HEK293 (cell line): Measurements from ENCODE around the gene PTPRH.

ENCODE experiments used
- CTCF ChIA-PET: fragments of 350-600 bp; formaldehyde crosslinking; extraction: SDS; loops from one replicate; lab custom pipeline; 2021; ENCODE audit warnings: antibody characterized with exemption; lab: Yijun Ruan, JAX
- POLR2A ChIA-PET: fragments of 300-600 bp; formaldehyde crosslinking; extraction: SDS; loops from one replicate; lab custom pipeline; 2020; ENCODE audit warnings: antibody characterized with exemption, inconsistent platforms; lab: Yijun Ruan, JAX
- H3K27ac ChIP-seq: fragments of 200-500 bp; sonication (Bioruptor generic); 2 replicates; pipeline ENCODE4 v1.5.1; 2014; ENCODE audit warnings: low read depth, low read length, control low read depth, inconsistent platforms; ENCODE audit errors: extremely low read depth
- H3K36me3 ChIP-seq, 2 experiments: fragments of 200-500 bp in 1 of 2; sonication (Bioruptor generic) in 1 of 2; 1 replicate in 1 of 2; 2 replicates in 1 of 2; pipeline ENCODE4 v1.5.1; 2014 to 2017; ENCODE audit warnings: inconsistent platforms in 2 of 2, low read length in 2 of 2; ENCODE audit not compliant: control insufficient read depth in 2 of 2, insufficient read depth in 1 of 2
- H3K4me1 ChIP-seq: fragments of 200-500 bp; sonication (Bioruptor generic); 2 replicates; pipeline ENCODE4 v1.5.1; 2014; ENCODE audit warnings: mild to moderate bottlenecking, low read length, inconsistent platforms; ENCODE audit not compliant: control insufficient read depth, insufficient read depth
- H3K4me3 ChIP-seq: 2 replicates; pipeline ENCODE4 v1.5.1; 2011; ENCODE audit warnings: low read depth, mild to moderate bottlenecking, control low read depth, low read length, moderate library complexity
- H3K9me3 ChIP-seq: fragments of 200-500 bp; sonication (Bioruptor generic); 2 replicates; pipeline ENCODE4 v1.5.1; 2014; ENCODE audit warnings: low read depth, low read length, inconsistent platforms; ENCODE audit not compliant: control insufficient read depth, insufficient read depth
- GLIS2 ChIP-seq: fragments of 450-650 bp; formaldehyde crosslinking; IDR thresholded peaks from 2 replicates; pipeline ENCODE4 v1.5.1; 2016; ENCODE audit warnings: missing biosample characterization, missing genetic modification characterization
- KLF10 ChIP-seq: fragments of 450-650 bp; IDR thresholded peaks from 2 replicates; pipeline ENCODE4 v1.5.1; 2018; ENCODE audit warnings: missing biosample characterization, mild to moderate bottlenecking, missing genetic modification characterization
- REPIN1 ChIP-seq: fragments of 450-650 bp; formaldehyde crosslinking; IDR thresholded peaks from 2 replicates; pipeline ENCODE4 v1.5.1; 2017; ENCODE audit warnings: missing biosample characterization, missing genetic modification characterization, low read depth
- SALL2 ChIP-seq: fragments of 450-650 bp; formaldehyde crosslinking; IDR thresholded peaks from 2 replicates; pipeline ENCODE4 v1.5.0; 2017; ENCODE audit warnings: missing biosample characterization, mild to moderate bottlenecking, missing genetic modification characterization, borderline replicate concordance
- ZBTB17 ChIP-seq: fragments of 450-650 bp; formaldehyde crosslinking; IDR thresholded peaks from 2 replicates; pipeline ENCODE4 v1.5.1; 2016; ENCODE audit warnings: missing biosample characterization, missing genetic modification characterization
- ZFHX2 ChIP-seq: fragments of 450-650 bp; formaldehyde crosslinking; conservative IDR thresholded peaks from 2 replicates; pipeline ENCODE4 v1.5.1; 2016; ENCODE audit warnings: missing biosample characterization, missing genetic modification characterization
- ZFP3 ChIP-seq: fragments of 450-650 bp; formaldehyde crosslinking; IDR thresholded peaks from 2 replicates; pipeline ENCODE4 v1.5.1; 2016; ENCODE audit warnings: low read depth, missing biosample characterization, missing genetic modification characterization
- ZFP41 ChIP-seq: fragments of 450-650 bp; formaldehyde crosslinking; IDR thresholded peaks from 2 replicates; pipeline ENCODE4 v1.5.1; 2016; ENCODE audit warnings: missing biosample characterization, missing genetic modification characterization, borderline replicate concordance
- ZNF133 ChIP-seq: fragments of 450-650 bp; formaldehyde crosslinking; IDR thresholded peaks from 2 replicates; pipeline ENCODE4 v1.5.1; 2016; ENCODE audit warnings: missing biosample characterization, missing genetic modification characterization
- ZNF140 ChIP-seq: fragments of 450-650 bp; formaldehyde crosslinking; IDR thresholded peaks from 2 replicates; pipeline ENCODE4 v1.5.1; 2016; ENCODE audit warnings: missing biosample characterization, missing genetic modification characterization
- ZNF311 ChIP-seq: fragments of 450-650 bp; formaldehyde crosslinking; IDR thresholded peaks from 2 replicates; pipeline ENCODE4 v1.5.1; 2017; ENCODE audit warnings: missing biosample characterization, missing genetic modification characterization, borderline replicate concordance
- ZNF341 ChIP-seq: fragments of 450-650 bp; formaldehyde crosslinking; IDR thresholded peaks from 2 replicates; pipeline ENCODE4; 2016; ENCODE audit warnings: low read depth, missing biosample characterization, missing genetic modification characterization
- ZNF391 ChIP-seq: fragments of 450-650 bp; formaldehyde crosslinking; IDR thresholded peaks from 2 replicates; pipeline ENCODE4 v1.5.1; 2016; ENCODE audit warnings: low read depth, missing biosample characterization, missing genetic modification characterization, borderline replicate concordance
- ZNF404 ChIP-seq: fragments of 450-650 bp; formaldehyde crosslinking; IDR thresholded peaks from 2 replicates; pipeline ENCODE4 v1.5.1; 2017; ENCODE audit warnings: missing biosample characterization, missing genetic modification characterization
- ZNF426 ChIP-seq: fragments of 450-650 bp; formaldehyde crosslinking; IDR thresholded peaks from 2 replicates; pipeline ENCODE4 v1.5.1; 2017; ENCODE audit warnings: missing biosample characterization, missing genetic modification characterization, mild to moderate bottlenecking, inconsistent platforms, moderate library complexity
- ZNF521 ChIP-seq: fragments of 450-650 bp; formaldehyde crosslinking; IDR thresholded peaks from 2 replicates; pipeline ENCODE4 v1.5.1; 2017; ENCODE audit warnings: missing biosample characterization, mild to moderate bottlenecking, missing genetic modification characterization
- ZNF658 ChIP-seq: fragments of 450-650 bp; formaldehyde crosslinking; IDR thresholded peaks from 2 replicates; pipeline ENCODE4; 2016; ENCODE audit warnings: missing biosample characterization, missing genetic modification characterization
- TF ChIP-seq, protein P1 (sequence below): fragments of 450-650 bp; formaldehyde crosslinking; IDR thresholded peaks from 2 replicates; pipeline ENCODE4 v1.5.1; 2016; ENCODE audit warnings: missing biosample characterization, missing genetic modification characterization, low read depth
- TF ChIP-seq, protein P2 (sequence below): fragments of 450-650 bp; formaldehyde crosslinking; IDR thresholded peaks from 2 replicates; pipeline ENCODE4 v1.5.1; 2017; ENCODE audit warnings: missing biosample characterization, mild to moderate bottlenecking, missing genetic modification characterization, moderate library complexity
- TF ChIP-seq, protein P3 (sequence below): fragments of 450-650 bp; formaldehyde crosslinking; IDR thresholded peaks from 2 replicates; pipeline ENCODE4 v1.5.1; 2016; ENCODE audit warnings: missing biosample characterization, missing genetic modification characterization
- TF ChIP-seq, protein P4 (sequence below): fragments of 450-650 bp; formaldehyde crosslinking; IDR thresholded peaks from 2 replicates; pipeline ENCODE4 v1.5.1; 2016; ENCODE audit warnings: missing biosample characterization, missing genetic modification characterization
- TF ChIP-seq, protein P5 (sequence below): fragments of 450-650 bp; formaldehyde crosslinking; conservative IDR thresholded peaks from 2 replicates; pipeline ENCODE4 v1.5.1; 2016; ENCODE audit warnings: low read depth, missing biosample characterization, missing genetic modification characterization

Gene PTPRH

DNA sequence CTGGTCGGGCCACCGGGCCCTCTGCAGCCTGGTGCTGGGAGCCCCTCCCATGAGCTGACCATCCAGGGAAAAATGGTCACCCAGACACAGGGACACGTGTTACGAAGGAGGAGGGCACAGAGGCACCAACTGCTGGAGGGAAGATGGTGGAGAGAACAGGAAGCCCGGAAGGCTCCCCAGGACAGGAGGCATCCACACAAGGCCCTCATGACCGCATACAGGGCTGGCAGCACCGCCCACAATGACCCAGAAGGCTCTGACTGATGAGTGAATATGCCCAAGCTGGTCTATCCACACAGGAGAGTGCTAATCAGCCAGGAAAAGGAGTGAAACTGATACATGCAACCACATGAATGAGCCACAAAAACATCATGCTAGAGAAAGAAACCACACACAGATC is 33.2 kb upstream of the PTPRH start (continued):
- TF ChIP-seq REPIN1 (tag by site-specific recombination) (no peak), ZFHX2 (no peak), GLIS2 (tag by site-specific recombination) (no peak), ZFP3 (tag by site-specific recombination) (no peak), ZNF658 (tag by site-specific recombination) (no peak)

DNA sequence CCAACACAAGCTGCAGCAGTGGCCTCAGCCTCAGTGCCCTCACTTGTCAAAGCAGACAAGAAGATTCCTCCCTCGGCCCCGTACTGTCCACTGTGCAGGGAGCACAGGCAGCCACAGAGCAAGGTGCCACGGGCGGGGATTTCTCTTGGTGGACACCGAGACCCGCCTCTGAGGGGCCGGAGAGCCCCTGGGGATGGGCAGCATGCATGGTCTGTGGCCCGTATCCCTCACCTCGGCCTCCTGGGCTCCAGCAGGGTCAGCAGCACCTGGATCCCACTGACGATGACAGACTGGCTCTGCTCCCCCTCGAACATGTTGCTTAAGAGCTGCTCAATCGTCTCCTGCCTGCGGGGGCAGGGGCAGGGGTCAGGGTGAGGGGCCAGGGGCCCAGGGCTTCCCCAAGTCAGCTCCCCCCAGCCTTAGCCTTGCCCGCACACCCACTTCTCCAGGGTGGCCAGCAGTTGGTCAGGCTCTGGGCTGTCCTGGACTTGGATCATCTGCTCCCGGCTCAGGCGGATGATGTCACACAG is 32.7 kb upstream of the PTPRH start:
- H3K9me3 ChIP-seq = no peaks in the 10 kb centered on the region
- peaks cover 46 to 95% of the 10 kb centered on the region in 2 experiments for H3K36me3 ChIP-seq
- no peak overlapping the region for H3K27ac ChIP-seq
- CTCF ChIA-PET = interaction anchor here (0.6 to 0.9 kb wide), 2 partner anchors 28 to 765 kb away, joined by 3 read pairs; no protein-coding TSS in a partner anchor
- TF ChIP-seq SALL2 (tag by site-specific recombination) (no peak), ZNF140 (tag by site-specific recombination) (no peak), ZNF426 (no peak), ZNF341 (tag by site-specific recombination) (no peak), ZNF404 (tag by site-specific recombination) (no peak), ZNF521 (no peak), ZNF391 (tag by site-specific recombination) (no peak), ZBTB17 (tag by site-specific recombination) (no peak), KLF10 (no peak), ZNF311 (tag by site-specific recombination) (no peak), ZFP41 (no peak), ZNF133 (no peak)
- TF ChIP-seq, protein P1, sequence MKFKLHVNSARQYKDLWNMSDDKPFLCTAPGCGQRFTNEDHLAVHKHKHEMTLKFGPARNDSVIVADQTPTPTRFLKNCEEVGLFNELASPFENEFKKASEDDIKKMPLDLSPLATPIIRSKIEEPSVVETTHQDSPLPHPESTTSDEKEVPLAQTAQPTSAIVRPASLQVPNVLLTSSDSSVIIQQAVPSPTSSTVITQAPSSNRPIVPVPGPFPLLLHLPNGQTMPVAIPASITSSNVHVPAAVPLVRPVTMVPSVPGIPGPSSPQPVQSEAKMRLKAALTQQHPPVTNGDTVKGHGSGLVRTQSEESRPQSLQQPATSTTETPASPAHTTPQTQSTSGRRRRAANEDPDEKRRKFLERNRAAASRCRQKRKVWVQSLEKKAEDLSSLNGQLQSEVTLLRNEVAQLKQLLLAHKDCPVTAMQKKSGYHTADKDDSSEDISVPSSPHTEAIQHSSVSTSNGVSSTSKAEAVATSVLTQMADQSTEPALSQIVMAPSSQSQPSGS = no peak
- TF ChIP-seq, protein P2, sequence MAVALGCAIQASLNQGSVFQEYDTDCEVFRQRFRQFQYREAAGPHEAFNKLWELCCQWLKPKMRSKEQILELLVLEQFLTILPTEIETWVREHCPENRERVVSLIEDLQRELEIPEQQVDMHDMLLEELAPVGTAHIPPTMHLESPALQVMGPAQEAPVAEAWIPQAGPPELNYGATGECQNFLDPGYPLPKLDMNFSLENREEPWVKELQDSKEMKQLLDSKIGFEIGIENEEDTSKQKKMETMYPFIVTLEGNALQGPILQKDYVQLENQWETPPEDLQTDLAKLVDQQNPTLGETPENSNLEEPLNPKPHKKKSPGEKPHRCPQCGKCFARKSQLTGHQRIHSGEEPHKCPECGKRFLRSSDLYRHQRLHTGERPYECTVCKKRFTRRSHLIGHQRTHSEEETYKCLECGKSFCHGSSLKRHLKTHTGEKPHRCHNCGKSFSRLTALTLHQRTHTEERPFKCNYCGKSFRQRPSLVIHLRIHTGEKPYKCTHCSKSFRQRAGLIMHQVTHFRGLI = no peak
- TF ChIP-seq, protein P3, sequence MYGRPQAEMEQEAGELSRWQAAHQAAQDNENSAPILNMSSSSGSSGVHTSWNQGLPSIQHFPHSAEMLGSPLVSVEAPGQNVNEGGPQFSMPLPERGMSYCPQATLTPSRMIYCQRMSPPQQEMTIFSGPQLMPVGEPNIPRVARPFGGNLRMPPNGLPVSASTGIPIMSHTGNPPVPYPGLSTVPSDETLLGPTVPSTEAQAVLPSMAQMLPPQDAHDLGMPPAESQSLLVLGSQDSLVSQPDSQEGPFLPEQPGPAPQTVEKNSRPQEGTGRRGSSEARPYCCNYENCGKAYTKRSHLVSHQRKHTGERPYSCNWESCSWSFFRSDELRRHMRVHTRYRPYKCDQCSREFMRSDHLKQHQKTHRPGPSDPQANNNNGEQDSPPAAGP (tag by site-specific recombination) = no peak
- TF ChIP-seq, protein P4, sequence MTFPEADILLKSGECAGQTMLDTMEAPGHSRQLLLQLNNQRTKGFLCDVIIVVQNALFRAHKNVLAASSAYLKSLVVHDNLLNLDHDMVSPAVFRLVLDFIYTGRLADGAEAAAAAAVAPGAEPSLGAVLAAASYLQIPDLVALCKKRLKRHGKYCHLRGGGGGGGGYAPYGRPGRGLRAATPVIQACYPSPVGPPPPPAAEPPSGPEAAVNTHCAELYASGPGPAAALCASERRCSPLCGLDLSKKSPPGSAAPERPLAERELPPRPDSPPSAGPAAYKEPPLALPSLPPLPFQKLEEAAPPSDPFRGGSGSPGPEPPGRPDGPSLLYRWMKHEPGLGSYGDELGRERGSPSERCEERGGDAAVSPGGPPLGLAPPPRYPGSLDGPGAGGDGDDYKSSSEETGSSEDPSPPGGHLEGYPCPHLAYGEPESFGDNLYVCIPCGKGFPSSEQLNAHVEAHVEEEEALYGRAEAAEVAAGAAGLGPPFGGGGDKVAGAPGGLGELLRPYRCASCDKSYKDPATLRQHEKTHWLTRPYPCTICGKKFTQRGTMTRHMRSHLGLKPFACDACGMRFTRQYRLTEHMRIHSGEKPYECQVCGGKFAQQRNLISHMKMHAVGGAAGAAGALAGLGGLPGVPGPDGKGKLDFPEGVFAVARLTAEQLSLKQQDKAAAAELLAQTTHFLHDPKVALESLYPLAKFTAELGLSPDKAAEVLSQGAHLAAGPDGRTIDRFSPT (tag by site-specific recombination) = no peak
- TF ChIP-seq, protein P5, sequence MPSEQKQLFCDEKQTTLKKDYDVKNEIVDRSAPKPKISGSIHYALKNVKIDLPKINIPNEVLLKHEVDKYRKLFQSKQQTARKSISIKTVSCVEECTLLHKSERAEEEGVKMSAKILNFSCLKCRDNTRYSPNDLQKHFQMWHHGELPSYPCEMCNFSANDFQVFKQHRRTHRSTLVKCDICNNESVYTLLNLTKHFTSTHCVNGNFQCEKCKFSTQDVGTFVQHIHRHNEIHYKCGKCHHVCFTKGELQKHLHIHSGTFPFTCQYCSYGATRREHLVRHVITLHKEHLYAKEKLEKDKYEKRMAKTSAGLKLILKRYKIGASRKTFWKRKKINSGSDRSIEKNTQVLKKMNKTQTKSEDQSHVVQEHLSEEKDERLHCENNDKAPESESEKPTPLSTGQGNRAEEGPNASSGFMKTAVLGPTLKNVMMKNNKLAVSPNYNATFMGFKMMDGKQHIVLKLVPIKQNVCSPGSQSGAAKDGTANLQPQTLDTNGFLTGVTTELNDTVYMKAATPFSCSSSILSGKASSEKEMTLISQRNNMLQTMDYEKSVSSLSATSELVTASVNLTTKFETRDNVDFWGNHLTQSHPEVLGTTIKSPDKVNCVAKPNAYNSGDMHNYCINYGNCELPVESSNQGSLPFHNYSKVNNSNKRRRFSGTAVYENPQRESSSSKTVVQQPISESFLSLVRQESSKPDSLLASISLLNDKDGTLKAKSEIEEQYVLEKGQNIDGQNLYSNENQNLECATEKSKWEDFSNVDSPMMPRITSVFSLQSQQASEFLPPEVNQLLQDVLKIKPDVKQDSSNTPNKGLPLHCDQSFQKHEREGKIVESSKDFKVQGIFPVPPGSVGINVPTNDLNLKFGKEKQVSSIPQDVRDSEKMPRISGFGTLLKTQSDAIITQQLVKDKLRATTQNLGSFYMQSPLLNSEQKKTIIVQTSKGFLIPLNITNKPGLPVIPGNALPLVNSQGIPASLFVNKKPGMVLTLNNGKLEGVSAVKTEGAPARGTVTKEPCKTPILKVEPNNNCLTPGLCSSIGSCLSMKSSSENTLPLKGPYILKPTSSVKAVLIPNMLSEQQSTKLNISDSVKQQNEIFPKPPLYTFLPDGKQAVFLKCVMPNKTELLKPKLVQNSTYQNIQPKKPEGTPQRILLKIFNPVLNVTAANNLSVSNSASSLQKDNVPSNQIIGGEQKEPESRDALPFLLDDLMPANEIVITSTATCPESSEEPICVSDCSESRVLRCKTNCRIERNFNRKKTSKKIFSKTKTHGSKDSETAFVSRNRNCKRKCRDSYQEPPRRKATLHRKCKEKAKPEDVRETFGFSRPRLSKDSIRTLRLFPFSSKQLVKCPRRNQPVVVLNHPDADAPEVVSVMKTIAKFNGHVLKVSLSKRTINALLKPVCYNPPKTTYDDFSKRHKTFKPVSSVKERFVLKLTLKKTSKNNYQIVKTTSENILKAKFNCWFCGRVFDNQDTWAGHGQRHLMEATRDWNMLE (tag by site-specific recombination) = no peak
- H3K4me3 ChIP-seq = no peak overlapping the region
- H3K4me1 ChIP-seq = no peaks in the 10 kb centered on the region
- POLR2A ChIA-PET = interaction anchor here (0.5 to 1.3 kb wide), 2 partner anchors 17 to 33 kb away, joined by 3 read pairs; partner anchors contain the start of gene PPP6R1
